HEK293 (cell line): Measurements from ENCODE around the gene DISC1.

ENCODE experiments used
- CTCF ChIA-PET: fragments of 350-600 bp; formaldehyde crosslinking; extraction: SDS; loops from one replicate; lab custom pipeline; 2021; ENCODE audit warnings: antibody characterized with exemption; lab: Yijun Ruan, JAX
- POLR2A ChIA-PET: fragments of 300-600 bp; formaldehyde crosslinking; extraction: SDS; loops from one replicate; lab custom pipeline; 2020; ENCODE audit warnings: antibody characterized with exemption, inconsistent platforms; lab: Yijun Ruan, JAX
- H3K27ac ChIP-seq: fragments of 200-500 bp; sonication (Bioruptor generic); 2 replicates; pipeline ENCODE4 v1.5.1; 2014; ENCODE audit warnings: low read depth, low read length, control low read depth, inconsistent platforms; ENCODE audit errors: extremely low read depth
- H3K36me3 ChIP-seq, 2 experiments: fragments of 200-500 bp in 1 of 2; sonication (Bioruptor generic) in 1 of 2; 1 replicate in 1 of 2; 2 replicates in 1 of 2; pipeline ENCODE4 v1.5.1; 2014 to 2017; ENCODE audit warnings: inconsistent platforms in 2 of 2, low read length in 2 of 2; ENCODE audit not compliant: control insufficient read depth in 2 of 2, insufficient read depth in 1 of 2
- H3K4me1 ChIP-seq: fragments of 200-500 bp; sonication (Bioruptor generic); 2 replicates; pipeline ENCODE4 v1.5.1; 2014; ENCODE audit warnings: mild to moderate bottlenecking, low read length, inconsistent platforms; ENCODE audit not compliant: control insufficient read depth, insufficient read depth
- H3K4me3 ChIP-seq: 2 replicates; pipeline ENCODE4 v1.5.1; 2011; ENCODE audit warnings: low read depth, mild to moderate bottlenecking, control low read depth, low read length, moderate library complexity
- H3K9me3 ChIP-seq: fragments of 200-500 bp; sonication (Bioruptor generic); 2 replicates; pipeline ENCODE4 v1.5.1; 2014; ENCODE audit warnings: low read depth, low read length, inconsistent platforms; ENCODE audit not compliant: control insufficient read depth, insufficient read depth
- CTCF ChIP-seq: fragments of 450-650 bp; formaldehyde crosslinking; IDR thresholded peaks from 2 replicates; pipeline ENCODE4 v1.5.1; 2016; ENCODE audit warnings: missing biosample characterization, missing genetic modification characterization
- GLIS1 ChIP-seq: fragments of 450-650 bp; formaldehyde crosslinking; IDR thresholded peaks from 2 replicates; pipeline ENCODE4 v1.5.1; 2016; ENCODE audit warnings: missing biosample characterization, missing genetic modification characterization
- RBAK ChIP-seq: fragments of 450-650 bp; formaldehyde crosslinking; IDR thresholded peaks from 2 replicates; pipeline ENCODE4 v1.5.1; 2016; ENCODE audit warnings: missing biosample characterization, missing genetic modification characterization
- SALL2 ChIP-seq: fragments of 450-650 bp; formaldehyde crosslinking; IDR thresholded peaks from 2 replicates; pipeline ENCODE4 v1.5.0; 2017; ENCODE audit warnings: missing biosample characterization, mild to moderate bottlenecking, missing genetic modification characterization, borderline replicate concordance
- SCRT2 ChIP-seq: fragments of 450-650 bp; formaldehyde crosslinking; IDR thresholded peaks from 2 replicates; pipeline ENCODE4 v1.5.1; 2016; ENCODE audit warnings: missing biosample characterization, missing genetic modification characterization
- ZIC2 ChIP-seq: fragments of 450-650 bp; formaldehyde crosslinking; IDR thresholded peaks from 2 replicates; pipeline ENCODE4 v1.5.1; 2016; ENCODE audit warnings: missing biosample characterization, missing genetic modification characterization
- ZNF140 ChIP-seq: fragments of 450-650 bp; formaldehyde crosslinking; IDR thresholded peaks from 2 replicates; pipeline ENCODE4 v1.5.1; 2016; ENCODE audit warnings: missing biosample characterization, missing genetic modification characterization
- ZNF266 ChIP-seq: fragments of 450-650 bp; formaldehyde crosslinking; IDR thresholded peaks from 2 replicates; pipeline ENCODE4 v1.5.1; 2016; ENCODE audit warnings: missing biosample characterization, missing genetic modification characterization, low read depth
- ZNF335 ChIP-seq: fragments of 450-650 bp; formaldehyde crosslinking; conservative IDR thresholded peaks from 2 replicates; pipeline ENCODE4 v1.5.1; 2016; ENCODE audit warnings: missing biosample characterization, missing genetic modification characterization
- ZNF394 ChIP-seq: fragments of 450-650 bp; formaldehyde crosslinking; IDR thresholded peaks from 2 replicates; pipeline ENCODE4 v1.5.1; 2016; ENCODE audit warnings: missing biosample characterization, missing genetic modification characterization, mild to moderate bottlenecking, moderate library complexity, borderline replicate concordance
- ZNF48 ChIP-seq: fragments of 450-650 bp; formaldehyde crosslinking; IDR thresholded peaks from 2 replicates; pipeline ENCODE4 v1.5.1; 2016; ENCODE audit warnings: missing biosample characterization, missing genetic modification characterization
- ZNF549 ChIP-seq: fragments of 450-650 bp; IDR thresholded peaks from 2 replicates; pipeline ENCODE4 v1.5.1; 2018; ENCODE audit warnings: missing biosample characterization, missing genetic modification characterization, mild to moderate bottlenecking, inconsistent platforms, moderate library complexity
- ZNF571 ChIP-seq: fragments of 450-650 bp; formaldehyde crosslinking; IDR thresholded peaks from 2 replicates; pipeline ENCODE4 v1.5.0; 2017; ENCODE audit warnings: missing biosample characterization, missing genetic modification characterization
- ZNF600 ChIP-seq: fragments of 450-650 bp; formaldehyde crosslinking; IDR thresholded peaks from 2 replicates; pipeline ENCODE4 v1.5.1; 2016; ENCODE audit warnings: missing biosample characterization, missing genetic modification characterization
- ZNF623 ChIP-seq: fragments of 450-650 bp; formaldehyde crosslinking; IDR thresholded peaks from 2 replicates; pipeline ENCODE4 v1.5.1; 2016; ENCODE audit warnings: missing biosample characterization, missing genetic modification characterization
- ZNF654 ChIP-seq: fragments of 450-650 bp; formaldehyde crosslinking; IDR thresholded peaks from 2 replicates; pipeline ENCODE4 v1.5.1; 2016; ENCODE audit warnings: low read depth, missing biosample characterization, missing genetic modification characterization
- ZNF701 ChIP-seq: fragments of 450-650 bp; formaldehyde crosslinking; IDR thresholded peaks from 2 replicates; pipeline ENCODE4 v1.5.1; 2016; ENCODE audit warnings: missing biosample characterization, missing genetic modification characterization
- ZNF76 ChIP-seq: fragments of 450-650 bp; formaldehyde crosslinking; IDR thresholded peaks from 2 replicates; pipeline ENCODE4; 2016; ENCODE audit warnings: low read depth, missing biosample characterization, missing genetic modification characterization, borderline replicate concordance
- TF ChIP-seq, protein P1 (sequence below): fragments of 450-650 bp; formaldehyde crosslinking; IDR thresholded peaks from 2 replicates; pipeline ENCODE4; 2016; ENCODE audit warnings: missing biosample characterization, missing genetic modification characterization
- TF ChIP-seq, protein P2 (sequence below): fragments of 450-650 bp; formaldehyde crosslinking; conservative IDR thresholded peaks from 2 replicates; pipeline ENCODE4 v1.5.1; 2016; ENCODE audit warnings: low read depth, missing biosample characterization, missing genetic modification characterization
- TF ChIP-seq, protein P3 (sequence below): fragments of 450-650 bp; formaldehyde crosslinking; IDR thresholded peaks from 2 replicates; pipeline ENCODE4 v1.5.1; 2016; ENCODE audit warnings: missing biosample characterization, missing genetic modification characterization
- TF ChIP-seq, protein P4 (sequence below): sonication (generic); formaldehyde crosslinking; IDR thresholded peaks from 2 replicates; pipeline ENCODE4 v1.8.1; 2022; ENCODE audit warnings: mild to moderate bottlenecking, moderate library complexity, missing genetic modification reagents

Gene DISC1

DNA sequence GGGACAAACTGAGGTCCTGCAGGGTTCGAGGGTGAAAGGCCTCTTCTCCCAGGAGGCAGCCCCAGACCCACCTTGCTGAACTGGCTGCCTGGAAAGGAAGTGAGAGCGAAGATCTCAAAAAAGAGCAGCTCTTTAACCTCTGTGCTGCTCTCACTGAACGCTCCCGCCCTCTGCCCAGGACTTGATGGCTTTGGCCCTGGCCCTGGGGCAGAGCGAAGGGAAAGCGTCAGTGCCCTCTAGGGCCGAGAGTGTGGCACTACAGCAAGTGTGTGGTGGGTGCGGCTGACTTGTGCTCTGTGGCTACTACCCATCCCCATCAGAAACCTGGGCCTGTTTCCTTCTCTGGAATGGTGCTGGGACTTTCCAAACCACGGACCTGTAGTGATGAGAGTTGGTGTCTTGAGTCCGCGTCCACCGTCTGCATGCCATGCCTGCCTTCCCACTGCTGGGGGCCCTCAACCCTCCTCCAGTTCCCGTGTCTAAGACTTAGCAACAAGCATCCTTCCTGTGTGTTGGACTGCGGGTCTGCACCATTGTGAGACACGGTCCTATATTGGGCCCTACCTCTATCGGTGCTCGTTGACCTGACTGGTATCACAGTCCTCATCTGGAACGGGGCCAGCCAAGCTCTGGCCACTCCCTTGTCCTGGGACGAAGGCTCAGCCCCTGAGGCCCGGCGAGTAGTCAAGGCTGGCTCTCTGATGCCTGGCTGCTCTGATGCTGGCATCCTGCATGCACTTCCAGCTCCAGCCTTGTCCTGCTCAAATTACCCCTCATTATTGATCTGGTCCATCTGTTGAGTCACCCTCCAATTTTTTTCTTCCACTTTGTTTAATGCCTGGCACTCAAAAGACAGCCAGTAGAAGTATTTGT, 180.3 kb downstream of the DISC1 start:
- no peak overlapping the region for H3K27ac ChIP-seq
- no peaks in the 10 kb centered on the region for H3K4me1 ChIP-seq
- H3K9me3 ChIP-seq = no peaks in the 10 kb centered on the region
- CTCF ChIA-PET = interaction anchor here (0.6 to 7.3 kb wide), 37 partner anchors 8 to 1428 kb away, joined by 3 to 148 read pairs (median 4); no protein-coding TSS in a partner anchor
- TF ChIP-seq, protein P1, sequence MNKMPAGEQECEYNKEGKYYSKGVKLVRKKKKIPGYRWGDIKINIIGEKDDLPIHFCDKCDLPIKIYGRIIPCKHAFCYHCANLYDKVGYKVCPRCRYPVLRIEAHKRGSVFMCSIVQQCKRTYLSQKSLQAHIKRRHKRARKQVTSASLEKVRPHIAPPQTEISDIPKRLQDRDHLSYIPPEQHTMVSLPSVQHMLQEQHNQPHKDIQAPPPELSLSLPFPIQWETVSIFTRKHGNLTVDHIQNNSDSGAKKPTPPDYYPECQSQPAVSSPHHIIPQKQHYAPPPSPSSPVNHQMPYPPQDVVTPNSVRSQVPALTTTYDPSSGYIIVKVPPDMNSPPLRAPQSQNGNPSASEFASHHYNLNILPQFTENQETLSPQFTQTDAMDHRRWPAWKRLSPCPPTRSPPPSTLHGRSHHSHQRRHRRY (tag by site-specific recombination) = no peak
- no peak for TF ChIP-seq ZNF394 (tag by site-specific recombination)
- TF ChIP-seq ZNF266 (tag by site-specific recombination) = no peak
- TF ChIP-seq, protein P2, sequence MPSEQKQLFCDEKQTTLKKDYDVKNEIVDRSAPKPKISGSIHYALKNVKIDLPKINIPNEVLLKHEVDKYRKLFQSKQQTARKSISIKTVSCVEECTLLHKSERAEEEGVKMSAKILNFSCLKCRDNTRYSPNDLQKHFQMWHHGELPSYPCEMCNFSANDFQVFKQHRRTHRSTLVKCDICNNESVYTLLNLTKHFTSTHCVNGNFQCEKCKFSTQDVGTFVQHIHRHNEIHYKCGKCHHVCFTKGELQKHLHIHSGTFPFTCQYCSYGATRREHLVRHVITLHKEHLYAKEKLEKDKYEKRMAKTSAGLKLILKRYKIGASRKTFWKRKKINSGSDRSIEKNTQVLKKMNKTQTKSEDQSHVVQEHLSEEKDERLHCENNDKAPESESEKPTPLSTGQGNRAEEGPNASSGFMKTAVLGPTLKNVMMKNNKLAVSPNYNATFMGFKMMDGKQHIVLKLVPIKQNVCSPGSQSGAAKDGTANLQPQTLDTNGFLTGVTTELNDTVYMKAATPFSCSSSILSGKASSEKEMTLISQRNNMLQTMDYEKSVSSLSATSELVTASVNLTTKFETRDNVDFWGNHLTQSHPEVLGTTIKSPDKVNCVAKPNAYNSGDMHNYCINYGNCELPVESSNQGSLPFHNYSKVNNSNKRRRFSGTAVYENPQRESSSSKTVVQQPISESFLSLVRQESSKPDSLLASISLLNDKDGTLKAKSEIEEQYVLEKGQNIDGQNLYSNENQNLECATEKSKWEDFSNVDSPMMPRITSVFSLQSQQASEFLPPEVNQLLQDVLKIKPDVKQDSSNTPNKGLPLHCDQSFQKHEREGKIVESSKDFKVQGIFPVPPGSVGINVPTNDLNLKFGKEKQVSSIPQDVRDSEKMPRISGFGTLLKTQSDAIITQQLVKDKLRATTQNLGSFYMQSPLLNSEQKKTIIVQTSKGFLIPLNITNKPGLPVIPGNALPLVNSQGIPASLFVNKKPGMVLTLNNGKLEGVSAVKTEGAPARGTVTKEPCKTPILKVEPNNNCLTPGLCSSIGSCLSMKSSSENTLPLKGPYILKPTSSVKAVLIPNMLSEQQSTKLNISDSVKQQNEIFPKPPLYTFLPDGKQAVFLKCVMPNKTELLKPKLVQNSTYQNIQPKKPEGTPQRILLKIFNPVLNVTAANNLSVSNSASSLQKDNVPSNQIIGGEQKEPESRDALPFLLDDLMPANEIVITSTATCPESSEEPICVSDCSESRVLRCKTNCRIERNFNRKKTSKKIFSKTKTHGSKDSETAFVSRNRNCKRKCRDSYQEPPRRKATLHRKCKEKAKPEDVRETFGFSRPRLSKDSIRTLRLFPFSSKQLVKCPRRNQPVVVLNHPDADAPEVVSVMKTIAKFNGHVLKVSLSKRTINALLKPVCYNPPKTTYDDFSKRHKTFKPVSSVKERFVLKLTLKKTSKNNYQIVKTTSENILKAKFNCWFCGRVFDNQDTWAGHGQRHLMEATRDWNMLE (tag by site-specific recombination) = no peak
- no peak for TF ChIP-seq ZNF623 (tag by site-specific recombination)
- TF ChIP-seq, protein P3, sequence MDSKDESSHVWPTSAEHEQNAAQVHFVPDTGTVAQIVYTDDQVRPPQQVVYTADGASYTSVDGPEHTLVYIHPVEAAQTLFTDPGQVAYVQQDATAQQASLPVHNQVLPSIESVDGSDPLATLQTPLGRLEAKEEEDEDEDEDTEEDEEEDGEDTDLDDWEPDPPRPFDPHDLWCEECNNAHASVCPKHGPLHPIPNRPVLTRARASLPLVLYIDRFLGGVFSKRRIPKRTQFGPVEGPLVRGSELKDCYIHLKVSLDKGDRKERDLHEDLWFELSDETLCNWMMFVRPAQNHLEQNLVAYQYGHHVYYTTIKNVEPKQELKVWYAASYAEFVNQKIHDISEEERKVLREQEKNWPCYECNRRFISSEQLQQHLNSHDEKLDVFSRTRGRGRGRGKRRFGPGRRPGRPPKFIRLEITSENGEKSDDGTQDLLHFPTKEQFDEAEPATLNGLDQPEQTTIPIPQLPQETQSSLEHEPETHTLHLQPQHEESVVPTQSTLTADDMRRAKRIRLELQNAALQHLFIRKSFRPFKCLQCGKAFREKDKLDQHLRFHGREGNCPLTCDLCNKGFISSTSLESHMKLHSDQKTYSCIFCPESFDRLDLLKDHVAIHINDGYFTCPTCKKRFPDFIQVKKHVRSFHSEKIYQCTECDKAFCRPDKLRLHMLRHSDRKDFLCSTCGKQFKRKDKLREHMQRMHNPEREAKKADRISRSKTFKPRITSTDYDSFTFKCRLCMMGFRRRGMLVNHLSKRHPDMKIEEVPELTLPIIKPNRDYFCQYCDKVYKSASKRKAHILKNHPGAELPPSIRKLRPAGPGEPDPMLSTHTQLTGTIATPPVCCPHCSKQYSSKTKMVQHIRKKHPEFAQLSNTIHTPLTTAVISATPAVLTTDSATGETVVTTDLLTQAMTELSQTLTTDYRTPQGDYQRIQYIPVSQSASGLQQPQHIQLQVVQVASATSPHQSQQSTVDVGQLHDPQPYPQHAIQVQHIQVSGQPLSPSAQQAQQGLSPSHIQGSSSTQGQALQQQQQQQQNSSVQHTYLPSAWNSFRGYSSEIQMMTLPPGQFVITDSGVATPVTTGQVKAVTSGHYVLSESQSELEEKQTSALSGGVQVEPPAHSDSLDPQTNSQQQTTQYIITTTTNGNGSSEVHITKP = peak; percentile 80
- TF ChIP-seq ZNF549 = no peak
- no peak for TF ChIP-seq SCRT2
- TF ChIP-seq ZNF140 (tag by site-specific recombination) = 0 out of 2 replicates have a peak, but pooled peaks have one; percentile 15
- no peak for TF ChIP-seq RBAK
- TF ChIP-seq ZNF335 (tag by site-specific recombination) = peak; percentile 45
- TF ChIP-seq ZNF48 (tag by site-specific recombination) = no peak
- no peak for TF ChIP-seq ZNF701
- no peak for TF ChIP-seq ZNF76 (tag by site-specific recombination)
- TF ChIP-seq GLIS1 (tag by site-specific recombination) = no peak
- peak; percentile 69; the same call in 1 of the 2 replicates for TF ChIP-seq CTCF
- no peak for TF ChIP-seq SALL2 (tag by site-specific recombination)
- TF ChIP-seq ZNF571 (tag by site-specific recombination) = no peak
- no peak for TF ChIP-seq ZNF600 (tag by site-specific recombination)
- TF ChIP-seq, protein P4, sequence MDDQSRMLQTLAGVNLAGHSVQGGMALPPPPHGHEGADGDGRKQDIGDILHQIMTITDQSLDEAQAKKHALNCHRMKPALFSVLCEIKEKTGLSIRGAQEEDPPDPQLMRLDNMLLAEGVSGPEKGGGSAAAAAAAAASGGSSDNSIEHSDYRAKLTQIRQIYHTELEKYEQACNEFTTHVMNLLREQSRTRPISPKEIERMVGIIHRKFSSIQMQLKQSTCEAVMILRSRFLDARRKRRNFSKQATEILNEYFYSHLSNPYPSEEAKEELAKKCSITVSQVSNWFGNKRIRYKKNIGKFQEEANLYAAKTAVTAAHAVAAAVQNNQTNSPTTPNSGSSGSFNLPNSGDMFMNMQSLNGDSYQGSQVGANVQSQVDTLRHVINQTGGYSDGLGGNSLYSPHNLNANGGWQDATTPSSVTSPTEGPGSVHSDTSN (CRISPR knock-in tag) = peak; percentile 31; the same call in 1 of the 2 replicates
- TF ChIP-seq ZIC2 (tag by site-specific recombination) = no peak
- TF ChIP-seq ZNF654 (tag by site-specific recombination) = peak; percentile 59
- TF ChIP-seq, all 188 proteins: peak for 6
- POLR2A ChIA-PET = interaction anchor here (0.6 to 1.2 kb wide), 2 partner anchors 31 to 45 kb away, joined by 3 read pairs; no protein-coding TSS in a partner anchor
- H3K36me3 ChIP-seq = no peaks in the 10 kb centered on the region
- no peak overlapping the region for H3K4me3 ChIP-seq
